Right cardiac atrium (tissue), 5 donors: ENCODE measurements around the gene TMCO4. TPM values are rescaled to one million over a fixed set of nuclear protein-coding genes. Genes with fewer than 3 reads are reported as not detected.

Source experiments
- ATAC-seq, 2 donors: fragments of 200-7000 bp; cut with Tn5 transposase; one replicate each; pipeline versions ENCODE4 v1.8.0 to v1.9.1; 2020; ENCODE audit warnings: moderate library complexity in 2 of 2, mild to moderate bottlenecking in 1 of 2
- DNase-seq, 3 donors: peaks; one replicate each; pipeline ENCODE4 v3.0.0-alpha.2; 2020
- H3K27ac ChIP-seq: one replicate; pipeline ENCODE4 v1.5.1; 2013; ENCODE audit warnings: mild to moderate bottlenecking, low read length, control low read depth, moderate library complexity
- H3K27me3 ChIP-seq: one replicate; pipeline ENCODE4 v1.6.1; 2013; ENCODE audit not compliant: control insufficient read depth, insufficient read depth
- H3K4me1 ChIP-seq: one replicate; pipeline ENCODE4 v1.6.1; 2013; ENCODE audit warnings: low read length; ENCODE audit not compliant: control insufficient read depth, insufficient read depth
- H3K4me3 ChIP-seq: one replicate; pipeline ENCODE4 v1.5.1; 2013; ENCODE audit warnings: low read length, control low read depth
- H3K9me3 ChIP-seq: one replicate; pipeline ENCODE4 v1.6.1; 2013; ENCODE audit warnings: low read length; ENCODE audit not compliant: control insufficient read depth
- WGBS: extraction: QIAGEN DNeasy Blood & Tissue Kit; methylation state at CpG from one replicate; pipeline ENCODE4 v1.1.7; 2013; 5-methylcytosine and 5-hydroxymethylcytosine counted together
- intact Hi-C, 4 donors: fragments of 100-400 bp; cut with DNase I; formaldehyde crosslinking; loops; one replicate each; pipeline versions ENCODE4 v1.11.0 to v1.14.0; 2022 to 2023
- polyA plus RNA-seq: library from polyadenylated mRNA; stranded (reverse); fragments of 200-250 nt; gene quantifications from one replicate; pipeline ENCODE4 v1.2.3, GENCODE V29; 2013
- total RNA-seq, 4 donors: library from RNA; stranded (reverse); fragmentation: NEBNext Ultra II Directional; extraction: Animal tissue kit (Norgen Biotek cat#: 25700); gene quantifications; one replicate each; pipeline ENCODE4 v1.2.1, GENCODE V29; 2021
- donor health status: healthy with polysubstance abuse.
- donor health status: DM: no; HTN: yes; CAD: no.
- donor health status: DM: no; HTN: no; CAD: no.
- donor health status: DM: no; HTN: yes; CAD: no; lungs with severe emphysema.
- donor health status: DM: yes; HTN: yes; CAD: no.

TMCO4 gene
- total and polyA plus RNA-seq, 5 donors = 8.4 to 11.5 (median 10.7) TPM

DNA sequence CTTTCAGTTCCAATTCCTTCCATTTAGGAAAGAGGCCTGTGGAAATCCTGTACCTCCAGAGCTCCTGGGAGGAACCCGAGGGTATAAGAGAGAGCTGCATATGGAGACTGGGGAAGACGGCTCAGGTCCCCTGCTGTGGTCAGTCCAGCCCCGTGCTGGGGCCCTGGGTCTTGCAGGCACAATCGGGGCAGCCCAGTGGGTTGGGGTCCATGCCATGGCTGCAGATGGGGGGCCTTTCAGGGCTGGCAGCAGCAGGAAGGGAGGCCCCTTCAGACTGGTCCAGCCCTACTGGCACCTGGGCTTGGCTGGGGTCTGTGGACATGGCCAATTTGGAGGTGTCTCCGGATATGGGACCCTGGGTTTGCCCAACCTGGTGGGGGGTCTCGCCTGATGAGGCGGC is 116.8 kb downstream of the TMCO4 start:
- H3K27me3 ChIP-seq = no peaks in the 10 kb centered on the region
- H3K27ac ChIP-seq = no peak overlapping the region
- 76% methylated on average over 7 of the region's 7 CpGs for WGBS
- no peaks in the 10 kb centered on the region for H3K9me3 ChIP-seq
- peaks cover 3% of the 10 kb centered on the region for H3K4me1 ChIP-seq
- ATAC-seq = no peak
- no peak for DNase-seq
- intact Hi-C loops = no loop called here
- no peak overlapping the region for H3K4me3 ChIP-seq

DNA sequence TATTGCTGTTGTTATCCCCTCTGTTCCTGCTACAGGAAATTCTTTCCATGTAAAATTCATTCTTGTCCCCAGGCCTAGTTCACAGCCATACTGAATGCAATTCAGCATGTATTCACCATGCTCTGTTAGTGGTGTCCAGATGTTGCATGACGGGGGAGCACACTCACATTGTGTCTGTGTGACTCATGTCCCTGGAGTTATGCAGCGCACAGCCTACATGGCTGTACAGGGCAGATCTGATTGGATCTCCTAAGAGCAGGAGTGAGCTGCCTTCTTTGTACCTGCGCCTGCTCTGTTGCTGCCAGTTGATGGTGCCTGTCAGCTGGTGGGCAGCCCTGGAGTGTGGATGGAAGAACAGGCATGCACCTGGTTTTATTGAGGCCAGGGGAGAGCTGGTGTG is 117.5 kb downstream of the TMCO4 start:
- no peaks in the 10 kb centered on the region for H3K9me3 ChIP-seq
- no peaks in the 10 kb centered on the region for H3K4me1 ChIP-seq
- intact Hi-C loops = no loop called here
- WGBS = 82% methylated on average over 3 of the region's 3 CpGs
- no peak overlapping the region for H3K4me3 ChIP-seq
- no peak overlapping the region for H3K27ac ChIP-seq
- no peaks in the 10 kb centered on the region for H3K27me3 ChIP-seq
- DNase-seq = no peak
- ATAC-seq = no peak

DNA sequence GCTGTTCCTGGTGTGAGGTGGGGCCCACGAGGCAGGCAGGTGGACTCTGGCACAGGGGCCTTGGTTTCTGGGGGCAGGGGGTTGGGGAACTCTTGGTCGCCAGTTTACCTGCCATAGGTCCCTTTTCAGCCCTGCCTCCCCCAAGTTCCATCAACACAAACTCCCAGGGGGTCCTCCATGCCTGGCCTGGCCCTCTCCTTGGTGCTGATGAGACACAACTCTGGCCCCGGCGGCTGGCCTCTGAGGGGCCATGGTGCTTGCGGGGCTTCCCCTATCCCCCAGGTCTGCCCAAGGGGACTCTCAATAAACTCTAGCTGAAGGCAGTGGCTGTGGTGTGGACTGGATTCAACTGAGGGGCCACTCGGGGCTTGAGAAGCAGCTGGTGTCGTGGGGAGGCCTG is 119.1 kb downstream of the TMCO4 start:
- H3K4me1 ChIP-seq = no peaks in the 10 kb centered on the region
- intact Hi-C loops = no loop called here
- DNase-seq (no peak), ATAC-seq (no peak)
- H3K27me3 ChIP-seq = no peaks in the 10 kb centered on the region
- WGBS = 75% methylated on average over 7 of the region's 7 CpGs
- no peaks in the 10 kb centered on the region for H3K9me3 ChIP-seq
- H3K4me3 ChIP-seq = no peak overlapping the region
- H3K27ac ChIP-seq = no peak overlapping the region

DNA sequence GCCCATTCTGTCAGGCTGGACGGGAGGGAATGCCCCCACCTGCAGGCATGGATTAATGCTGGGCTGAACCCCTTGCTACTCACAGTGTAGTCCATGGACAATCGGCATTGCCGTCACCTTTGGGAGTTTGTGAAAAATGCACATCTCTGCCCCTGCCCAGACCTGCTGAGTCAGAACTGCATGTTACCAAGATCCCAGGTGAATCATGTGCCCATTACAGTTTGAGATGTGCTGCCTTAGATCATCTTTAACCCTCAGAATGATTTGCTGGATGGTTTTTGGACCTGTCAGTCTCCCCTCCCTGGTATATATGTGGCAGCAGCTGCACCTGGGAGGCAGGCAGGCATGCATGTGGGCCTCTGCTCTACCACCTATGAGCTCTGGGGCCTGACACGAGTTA is 120.0 kb downstream of the TMCO4 start:
- H3K4me1 ChIP-seq = no peaks in the 10 kb centered on the region
- no peaks in the 10 kb centered on the region for H3K9me3 ChIP-seq
- no peak for DNase-seq
- H3K27ac ChIP-seq = no peak overlapping the region
- intact Hi-C loops = no loop called here
- no peak overlapping the region for H3K4me3 ChIP-seq
- 81% methylated on average over 4 of the region's 4 CpGs for WGBS
- no peak for ATAC-seq
- no peaks in the 10 kb centered on the region for H3K27me3 ChIP-seq

DNA sequence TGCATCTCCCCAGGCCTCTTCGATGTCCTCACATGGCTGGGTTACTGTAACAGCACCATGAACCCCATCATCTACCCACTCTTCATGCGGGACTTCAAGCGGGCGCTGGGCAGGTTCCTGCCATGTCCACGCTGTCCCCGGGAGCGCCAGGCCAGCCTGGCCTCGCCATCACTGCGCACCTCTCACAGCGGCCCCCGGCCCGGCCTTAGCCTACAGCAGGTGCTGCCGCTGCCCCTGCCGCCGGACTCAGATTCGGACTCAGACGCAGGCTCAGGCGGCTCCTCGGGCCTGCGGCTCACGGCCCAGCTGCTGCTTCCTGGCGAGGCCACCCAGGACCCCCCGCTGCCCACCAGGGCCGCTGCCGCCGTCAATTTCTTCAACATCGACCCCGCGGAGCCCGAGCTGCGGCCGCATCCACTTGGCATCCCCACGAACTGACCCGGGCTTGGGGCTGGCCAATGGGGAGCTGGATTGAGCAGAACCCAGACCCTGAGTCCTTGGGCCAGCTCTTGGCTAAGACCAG is 120.7 kb downstream of the TMCO4 start:
- Histone ChIP-seq H3K4me1 (no peaks in the 10 kb centered on the region), H3K27me3 (no peaks in the 10 kb centered on the region), H3K27ac (no peak overlapping the region), H3K9me3 (no peaks in the 10 kb centered on the region), H3K4me3 (no peak overlapping the region)
- intact Hi-C loops = no loop called here
- ATAC-seq (peak in 1 of 2 donors; percentile 8), DNase-seq (no peak)
- 92% methylated on average over 34 of the region's 34 CpGs for WGBS

DNA sequence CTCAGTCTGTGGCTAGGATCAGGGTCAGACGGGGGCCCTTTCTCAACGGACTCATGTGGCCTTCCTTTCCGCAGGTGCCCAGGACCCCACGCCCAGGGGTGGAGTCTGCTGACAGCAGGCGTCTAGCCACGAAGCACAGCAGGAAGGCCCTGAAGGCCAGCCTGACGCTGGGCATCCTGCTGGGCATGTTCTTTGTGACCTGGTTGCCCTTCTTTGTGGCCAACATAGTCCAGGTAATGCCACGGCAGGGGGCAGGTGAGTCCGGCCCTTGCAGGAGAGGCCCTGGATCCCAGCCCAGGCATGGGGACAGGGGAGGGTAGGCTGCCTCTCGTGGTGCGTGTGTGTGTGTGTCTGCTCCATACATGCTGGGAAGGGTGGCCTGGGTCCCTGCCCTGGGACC is 121.2 kb downstream of the TMCO4 start:
- 71% methylated on average over 11 of the region's 11 CpGs for WGBS
- H3K27me3 ChIP-seq = no peaks in the 10 kb centered on the region
- H3K27ac ChIP-seq = no peak overlapping the region
- no peaks in the 10 kb centered on the region for H3K4me1 ChIP-seq
- no peak overlapping the region for H3K4me3 ChIP-seq
- ATAC-seq (no peak), DNase-seq (no peak)
- intact Hi-C loops = no loop called here
- H3K9me3 ChIP-seq = no peaks in the 10 kb centered on the region

DNA sequence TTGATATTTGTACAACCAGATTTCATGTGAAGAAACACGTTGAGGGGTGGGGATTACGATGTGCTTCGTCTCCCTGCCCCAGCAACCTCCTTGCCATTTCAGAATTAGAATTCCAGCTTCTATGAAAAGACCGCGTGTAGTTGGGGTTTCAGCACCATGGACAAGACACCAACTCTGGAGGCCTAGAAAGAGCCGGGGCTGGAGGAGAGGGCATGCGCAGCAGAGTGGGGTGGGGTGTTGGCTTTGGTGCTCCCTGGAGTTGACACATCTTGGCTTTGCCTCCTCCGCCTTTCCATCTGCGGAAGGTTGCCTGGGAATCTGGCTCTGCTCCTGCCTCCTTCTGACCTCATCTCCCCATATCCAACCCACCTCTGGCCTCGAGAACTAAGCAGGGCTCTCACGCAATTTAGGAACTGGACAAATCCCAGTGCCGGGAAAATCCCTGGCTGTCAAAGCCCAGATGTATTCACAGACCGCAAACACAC is 123.2 kb downstream of the TMCO4 start:
- peak; percentile 82 to 88 for ATAC-seq
- no peaks in the 10 kb centered on the region for H3K27me3 ChIP-seq
- WGBS = 21% methylated on average over 13 of the region's 13 CpGs
- intact Hi-C loops = no loop called here
- peak; percentile 82 to 90 (median 88) for DNase-seq
- no peak overlapping the region for H3K27ac ChIP-seq
- H3K4me1 ChIP-seq = no peaks in the 10 kb centered on the region
- no peaks in the 10 kb centered on the region for H3K9me3 ChIP-seq
- no peak overlapping the region for H3K4me3 ChIP-seq

DNA sequence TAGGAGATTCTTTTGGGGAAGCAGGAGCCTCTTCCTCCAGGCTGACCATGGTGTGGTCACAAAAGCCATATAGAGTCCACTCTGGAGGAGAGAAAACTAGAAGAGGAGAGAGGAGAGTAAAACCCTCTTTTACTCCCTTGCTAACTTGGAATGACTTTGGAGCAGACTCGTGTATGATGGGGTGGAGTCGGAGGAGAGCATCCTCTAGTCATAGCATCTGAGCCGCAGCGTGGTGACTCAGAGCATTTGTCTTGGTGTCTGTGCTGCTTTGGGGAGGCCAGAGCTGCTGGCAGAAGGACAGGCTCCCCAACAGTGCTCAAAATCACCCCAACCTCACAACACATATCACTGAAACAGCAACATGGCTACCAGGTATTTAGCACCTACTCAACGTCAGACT is 123.9 kb downstream of the TMCO4 start:
- intact Hi-C loops = no loop called here

DNA sequence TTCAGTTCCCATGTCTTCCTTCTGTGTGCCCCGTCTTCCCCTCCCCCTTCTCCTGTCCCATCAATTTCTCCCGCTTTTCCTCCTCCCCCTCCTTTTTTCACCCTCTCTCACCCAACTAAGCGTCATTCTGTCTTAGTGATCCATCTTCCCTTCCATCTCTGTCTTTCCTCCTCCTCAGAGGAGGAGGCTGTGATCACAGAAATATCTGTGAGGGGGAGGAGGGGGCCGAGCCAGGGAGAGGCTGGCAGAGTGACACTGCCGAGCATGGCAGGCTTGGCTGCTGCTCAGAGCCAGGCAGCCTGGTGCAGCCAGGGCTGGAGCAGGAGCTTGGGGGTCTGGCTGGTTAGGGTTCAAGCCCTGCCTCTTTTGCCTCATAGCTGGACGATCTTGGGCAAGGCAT is 127.5 kb downstream of the TMCO4 start:
- Histone ChIP-seq H3K4me1 (no peaks in the 10 kb centered on the region), H3K9me3 (no peaks in the 10 kb centered on the region), H3K27me3 (no peaks in the 10 kb centered on the region), H3K4me3 (no peak overlapping the region), H3K27ac (no peak overlapping the region)
- DNase-seq (no peak), ATAC-seq (no peak)
- 41% methylated on average over 6 of the region's 6 CpGs for WGBS
- intact Hi-C loops = no loop called here

More for the DNA sequence above, 123.9 kb downstream of the TMCO4 start:
- DNase-seq = no peak
- ATAC-seq = no peak
- Histone ChIP-seq H3K4me1 (no peaks in the 10 kb centered on the region), H3K9me3 (no peaks in the 10 kb centered on the region), H3K4me3 (no peak overlapping the region), H3K27me3 (no peaks in the 10 kb centered on the region), H3K27ac (no peak overlapping the region)
- WGBS = 68% methylated on average over 5 of the region's 5 CpGs

DNA sequence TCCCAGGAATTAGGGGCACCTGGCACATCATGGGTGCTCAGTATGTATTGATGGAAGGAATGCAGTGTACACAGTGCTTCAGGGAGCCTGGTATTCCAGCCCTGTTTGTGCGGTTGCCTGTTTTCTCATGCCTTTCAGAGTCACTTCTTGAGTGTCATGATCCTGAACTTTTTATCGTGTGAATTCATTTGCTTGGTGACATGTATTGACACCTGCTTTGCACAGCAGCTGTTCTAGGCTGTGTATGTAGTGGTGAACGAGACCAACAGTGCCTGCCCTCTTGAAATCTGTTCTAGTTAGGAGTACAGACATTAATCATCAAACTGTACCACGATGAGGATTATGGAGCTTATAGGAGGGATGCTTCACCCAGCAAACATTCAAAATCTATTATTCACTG is 128.9 kb downstream of the TMCO4 start:
- 67% methylated on average over 4 of the region's 4 CpGs for WGBS
- no peaks in the 10 kb centered on the region for H3K27me3 ChIP-seq
- H3K4me1 ChIP-seq = no peaks in the 10 kb centered on the region
- intact Hi-C loops = no loop called here
- no peak for ATAC-seq
- no peak overlapping the region for H3K4me3 ChIP-seq
- H3K27ac ChIP-seq = no peak overlapping the region
- no peaks in the 10 kb centered on the region for H3K9me3 ChIP-seq
- DNase-seq = no peak

DNA sequence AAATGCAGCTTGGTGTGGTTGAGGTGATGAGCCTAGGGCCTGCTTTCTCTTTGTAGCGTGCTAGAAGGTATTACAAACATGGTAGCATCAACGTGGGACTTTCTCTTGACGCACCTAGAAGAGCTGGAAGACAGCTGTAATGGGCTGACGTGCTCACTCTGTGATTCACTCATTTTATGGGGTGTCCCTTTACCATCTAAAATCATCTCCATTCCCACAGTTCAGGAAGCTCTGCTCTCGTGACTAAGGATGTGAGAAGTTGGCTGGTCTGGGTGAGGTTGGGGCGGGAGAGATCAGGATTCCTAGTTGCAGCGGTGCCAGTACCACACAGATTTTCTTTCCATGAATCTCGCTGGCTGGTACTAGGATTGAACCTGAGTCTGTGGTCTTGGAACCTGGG is 130.8 kb downstream of the TMCO4 start:
- WGBS = 68% methylated on average over 8 of the region's 8 CpGs
- Histone ChIP-seq H3K4me3 (no peak overlapping the region), H3K27ac (no peak overlapping the region), H3K27me3 (no peaks in the 10 kb centered on the region), H3K9me3 (no peaks in the 10 kb centered on the region), H3K4me1 (no peaks in the 10 kb centered on the region)
- DNase-seq = no peak
- ATAC-seq = no peak
- intact Hi-C loops = no loop called here
